Epithelial cell of proximal tubule (primary cell): Measurements from ENCODE around the gene CCDC148. TPM values are rescaled to one million over a fixed set of nuclear protein-coding genes. Genes with fewer than 3 reads are reported as not detected.
A peak's percentile ranks its signal among the peaks of the same experiment; 100 is the strongest.
"Not testable (repeated sequence)": the region's sequence is repeated elsewhere in the genome, so short reads cannot be mapped to it uniquely, and the experiment has no call there.

ENCODE experiments used
- DNase-seq: peaks from one replicate; pipeline ENCODE4 v3.0.0-alpha.2; 2011; ENCODE audit warnings: low read depth
- H3K4me3 ChIP-seq: 2 replicates; pipeline ENCODE4 v1.5.1; 2011; ENCODE audit warnings: low read depth, mild to moderate bottlenecking, low read length
- CTCF ChIP-seq: conservative IDR thresholded peaks from 2 replicates; pipeline ENCODE4 v1.5.1; 2012; ENCODE audit warnings: low read depth, mild to moderate bottlenecking, low read length
- total RNA-seq: library from RNA; depleted of rRNA; stranded (reverse); fragments of >200 nt; gene quantifications from 2 replicates; pipeline ENCODE4 v1.2.3, GENCODE V29; 2015

CCDC148 gene
- total RNA-seq, 1 donor from 2014 or later: 0.86 TPM

GRCh38 chr2:158473719-158474392 is 17.3 kb upstream of the CCDC148 start:
- TF ChIP-seq CTCF: no peak
- H3K4me3 ChIP-seq: no peak overlapping the region
- DNase-seq: no peak

- not testable (repeated sequence) for H3K4me3 ChIP-seq, DNase-seq
Observed at GRCh38 chr2:158473300-158473699, 16.7 kb upstream of the CCDC148 start.

GRCh38 chr2:158472829-158473228 is 16.3 kb upstream of the CCDC148 start:
- not testable (repeated sequence) for DNase-seq, H3K4me3 ChIP-seq

GRCh38 chr2:158467248-158467647 is 10.7 kb upstream of the CCDC148 start:
- H3K4me3 ChIP-seq: no peak overlapping the region
- DNase-seq: no peak
- TF ChIP-seq CTCF: no peak

- no peak overlapping the region for H3K4me3 ChIP-seq
- peak; percentile 68 for TF ChIP-seq CTCF
- DNase-seq: no peak
Observed at GRCh38 chr2:158464426-158465281, 8.1 kb upstream of the CCDC148 start.

- TF ChIP-seq CTCF: no peak
- DNase-seq: no peak
- no peak overlapping the region for H3K4me3 ChIP-seq
Observed at GRCh38 chr2:158463496-158464095, 7.0 kb upstream of the CCDC148 start.

GRCh38 chr2:158460632-158461297 is 4.2 kb upstream of the CCDC148 start:
- peak overlapping the region; percentile 90 for H3K4me3 ChIP-seq
- no peak for DNase-seq
- peak; percentile 49 for TF ChIP-seq CTCF
